Left colon (tissue), 2 donors: ENCODE data around the gene OAT. TPM values are rescaled to one million over a fixed set of nuclear protein-coding genes. Genes with fewer than 3 reads are reported as not detected.
"Not testable (repeated sequence)": the region's sequence is repeated elsewhere in the genome, so short reads cannot be mapped to it uniquely, and the experiment has no call there.

Experiments
- ATAC-seq: fragments of 200-7000 bp; cut with Tn5 transposase; one replicate; pipeline ENCODE4 v1.9.1; 2020; ENCODE audit warnings: mild to moderate bottlenecking, moderate library complexity
- DNase-seq, 2 donors: peaks; one replicate each; pipeline ENCODE4 v3.0.0-alpha.2; 2020
- intact Hi-C, 2 donors: fragments of 100-400 bp; cut with DNase I in 1 of 2; cut with micrococcal nuclease in 1 of 2; formaldehyde crosslinking; loops; one replicate each; pipeline versions ENCODE4 v1.11.2 to v1.14.0; 2022; cut with DNase I, micrococcal nuclease
- total RNA-seq, 2 donors: library from RNA; stranded (reverse); fragmentation: NEBNext Ultra II Directional; extraction: Animal tissue kit (Norgen Biotek cat#: 25700); gene quantifications; one replicate each; pipeline ENCODE4 v1.2.1, GENCODE V29; 2021
- donor health status: DM: no; HTN: no; CAD: no.
- donor health status: DM: yes; HTN: yes; CAD: no.

The OAT gene
- total RNA-seq, 2 donors from 2014 or later: 61.0 to 70.0 TPM

DNA sequence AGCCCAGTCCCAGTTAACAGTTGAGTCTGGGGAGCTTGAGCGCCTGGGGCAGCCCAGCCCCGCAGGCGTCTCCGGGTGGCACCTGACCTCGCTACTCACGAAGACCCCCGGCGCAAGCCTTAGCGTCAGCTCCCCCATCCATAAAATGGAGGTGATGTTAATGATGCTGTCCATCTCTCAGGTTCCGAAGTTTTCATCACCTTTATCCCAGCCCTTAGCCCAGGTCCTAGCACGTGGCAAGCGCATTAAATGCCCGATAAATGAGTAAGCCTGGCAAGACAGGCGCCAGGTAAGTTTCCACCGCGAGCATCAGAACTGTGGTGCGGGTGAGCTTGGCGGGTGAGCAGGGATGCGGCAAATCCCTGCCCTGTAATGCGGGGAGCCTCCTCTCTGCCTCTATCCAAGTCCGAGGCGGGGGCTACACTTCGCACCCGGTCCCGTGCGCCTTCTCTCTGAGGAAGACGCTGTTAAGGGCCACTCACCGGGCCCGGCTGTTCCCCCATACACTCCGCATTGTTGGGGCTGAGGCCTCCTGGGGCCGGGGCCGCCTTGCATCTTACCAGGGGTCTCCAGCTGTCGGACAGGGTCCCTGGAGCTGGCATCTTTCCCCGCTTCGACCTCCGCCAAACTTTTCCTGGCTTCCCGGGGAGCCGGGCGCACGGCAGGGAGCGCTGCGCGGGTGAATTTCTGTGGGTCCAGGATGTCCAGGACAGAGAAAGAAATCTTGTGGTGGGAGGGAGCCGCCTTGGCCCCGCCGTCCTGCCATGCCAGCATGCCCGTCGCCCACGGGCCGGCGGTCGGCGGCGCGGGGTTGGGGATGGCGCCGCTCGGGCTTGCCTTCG lies 30.7 kb upstream of the OAT start:
- intact Hi-C loops: no loop called here
- DNase-seq (no peak), ATAC-seq (no peak)

DNA sequence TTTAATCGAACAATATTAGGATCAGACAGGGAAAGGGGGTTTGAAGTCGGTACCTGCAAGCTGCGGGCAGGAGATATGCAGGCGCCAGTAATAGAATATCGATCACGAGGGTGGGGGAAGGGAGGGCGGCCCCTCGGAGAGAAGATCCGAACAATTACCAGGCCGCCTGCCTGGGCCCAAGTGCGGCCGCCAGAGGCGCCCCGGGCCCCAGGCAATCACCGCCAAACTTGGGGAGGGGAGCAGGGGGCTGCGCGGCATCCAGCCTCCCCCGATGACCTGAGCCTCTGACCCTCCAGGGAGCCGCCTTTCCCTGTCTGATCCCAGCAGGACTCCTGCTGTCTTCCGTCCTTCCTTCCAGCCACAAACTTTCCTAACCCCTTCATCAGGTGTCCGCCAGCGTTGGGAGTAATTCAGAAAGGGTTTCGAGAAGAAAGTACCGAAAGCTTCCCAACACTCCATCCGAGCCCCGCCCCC lies 30.0 kb upstream of the OAT start:
- intact Hi-C loops: no loop called here
- DNase-seq: no peak
- ATAC-seq: no peak

DNA sequence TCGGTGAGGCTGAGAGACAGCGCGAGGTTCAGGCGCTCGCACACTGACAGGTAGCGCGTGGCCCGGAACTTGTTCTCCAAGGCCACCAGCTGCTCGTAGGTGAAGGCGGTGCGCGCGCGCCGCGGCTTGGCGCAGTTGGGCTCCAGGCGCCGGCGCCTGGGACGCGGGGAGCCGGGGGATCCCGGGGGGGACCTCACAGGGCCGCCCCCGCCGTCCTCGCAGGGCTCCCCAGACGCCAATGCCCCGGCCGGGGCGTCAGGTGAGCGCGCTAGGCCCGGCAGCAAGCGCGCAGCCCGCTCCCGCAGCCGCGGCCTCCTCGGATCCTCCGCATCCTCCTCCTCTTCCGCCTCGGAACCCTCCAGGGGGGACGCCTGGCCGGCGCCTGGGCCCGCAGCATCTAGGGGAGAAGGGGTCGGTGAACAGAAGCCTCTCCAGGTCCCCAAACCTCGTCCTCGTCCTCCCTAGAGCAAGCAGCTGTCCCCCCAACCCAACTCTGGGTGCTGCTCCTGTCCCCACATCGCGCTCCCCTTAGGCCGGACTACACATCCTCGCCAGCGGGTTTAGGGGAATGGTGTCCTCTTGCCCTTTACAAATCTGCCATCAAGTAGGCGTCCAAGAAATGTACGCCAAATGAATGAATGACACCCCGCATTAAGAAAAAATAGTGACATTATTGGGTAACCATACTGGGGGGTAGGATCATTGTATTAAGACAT lies 29.2 kb upstream of the OAT start:
- ATAC-seq: peak; percentile 42
- DNase-seq: no peak
- intact Hi-C loops: no loop called here

DNA sequence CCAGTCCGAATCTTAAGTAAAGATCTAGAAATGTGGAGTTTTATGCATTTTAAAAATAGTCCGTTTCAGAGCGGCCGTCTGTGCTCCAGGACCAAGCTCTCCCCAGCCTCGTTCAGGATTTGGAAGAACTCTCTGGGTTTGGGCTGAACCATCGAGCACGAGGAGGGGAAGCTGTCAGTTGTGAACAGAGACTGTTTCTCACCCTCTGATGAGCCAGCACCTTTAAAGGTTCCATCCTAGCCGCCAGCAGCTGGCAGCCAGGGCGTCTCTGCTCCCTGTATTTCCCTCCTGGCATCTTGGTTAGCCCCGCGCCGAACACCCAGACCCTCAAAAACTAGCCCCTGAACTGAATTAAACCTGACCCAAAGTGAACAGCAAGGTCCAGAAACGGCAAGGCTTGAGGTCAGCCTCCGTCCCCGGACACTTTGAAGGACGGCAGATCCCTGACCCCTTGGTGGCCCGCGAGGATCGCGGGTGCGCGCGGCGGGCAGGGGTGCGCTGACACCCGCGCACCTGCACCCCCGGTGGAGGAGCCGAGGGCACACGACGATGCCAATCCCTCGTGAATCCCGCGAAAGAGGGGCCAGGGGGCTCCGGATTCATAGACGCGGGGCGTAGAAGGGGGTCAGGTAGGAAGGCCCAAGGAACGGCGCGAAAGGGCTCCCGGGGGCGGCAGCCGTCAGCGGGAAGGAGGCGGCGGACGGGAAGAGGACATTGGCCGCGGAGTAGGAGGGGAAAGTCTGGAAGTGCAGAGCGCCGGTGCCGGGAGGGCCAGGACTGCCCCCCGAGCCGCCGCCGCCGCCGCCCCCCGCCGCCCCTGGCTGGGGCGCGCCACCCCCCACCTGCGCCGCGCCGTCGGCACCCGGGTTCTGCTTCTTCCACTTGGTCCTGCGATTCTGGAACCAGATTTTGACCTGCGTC lies 28.4 kb upstream of the OAT start:
- DNase-seq (no peak), ATAC-seq (no peak)
- intact Hi-C loops: no loop called here

DNA sequence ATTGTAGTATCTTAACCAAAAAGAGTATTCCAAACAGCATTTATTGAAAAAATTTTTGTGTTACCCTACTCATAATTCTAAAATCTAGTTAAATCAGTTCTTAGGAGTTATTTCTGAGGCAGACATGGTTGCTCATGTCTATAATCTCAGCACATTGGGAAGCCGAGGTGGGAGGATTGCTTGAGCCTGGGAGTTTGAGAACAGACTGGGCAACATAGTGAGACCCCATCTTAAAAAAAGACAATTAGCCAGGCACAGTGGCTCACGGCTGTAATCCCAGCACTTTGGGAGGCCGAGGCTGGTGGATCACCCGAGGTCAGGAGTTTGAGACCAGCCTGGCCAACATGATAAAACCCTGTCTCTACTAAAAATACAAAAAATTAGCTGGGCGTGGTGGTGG lies 23.0 kb upstream of the OAT start:
- intact Hi-C loops, ATAC-seq: not testable (repeated sequence)

DNA sequence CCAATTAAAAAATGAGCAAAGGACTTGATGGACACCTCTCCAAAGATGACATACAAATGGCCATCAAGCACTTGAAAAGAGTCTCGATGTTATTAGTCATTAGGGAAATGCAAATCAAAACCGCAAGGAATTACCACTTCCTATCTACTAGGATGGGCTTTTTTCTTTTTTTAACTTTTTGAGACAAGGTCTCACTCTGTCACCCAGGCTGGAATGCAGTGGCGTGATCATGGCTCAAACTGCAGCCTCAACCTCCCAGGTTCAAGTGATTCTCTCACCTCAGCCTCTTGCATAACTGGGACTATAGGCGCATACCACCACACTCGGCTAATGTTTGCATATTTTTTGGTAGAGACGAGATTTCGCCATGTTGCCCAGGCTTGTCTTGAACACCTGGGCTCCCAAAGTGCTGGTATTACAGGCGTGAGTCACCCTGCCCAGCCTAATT lies 17.5 kb upstream of the OAT start:
- intact Hi-C loops: no loop called here
- ATAC-seq (no peak), DNase-seq (no peak)

More for the DNA sequence above, 23.0 kb upstream of the OAT start:
- DNase-seq: not testable (repeated sequence)

DNA sequence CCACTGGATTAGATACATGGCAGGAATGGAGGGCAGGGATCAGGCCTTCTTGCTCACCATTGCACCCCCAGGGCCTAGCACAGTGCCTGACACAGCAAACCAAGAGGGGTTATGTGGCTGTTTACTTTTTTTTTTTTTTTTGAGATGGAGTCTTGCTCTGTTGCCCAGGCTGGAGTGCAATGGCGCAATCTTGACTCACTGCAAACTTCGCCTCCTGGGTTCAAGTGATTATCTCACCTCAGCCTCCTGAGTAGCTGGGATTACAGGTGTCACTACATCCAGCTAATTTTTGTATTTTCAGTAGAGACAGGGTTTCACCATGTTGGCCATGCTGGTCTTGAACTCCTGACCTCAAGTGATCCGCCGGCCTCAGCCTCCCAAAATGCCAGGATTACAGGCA lies 17.0 kb upstream of the OAT start:
- DNase-seq, intact Hi-C loops, ATAC-seq: not testable (repeated sequence)

DNA sequence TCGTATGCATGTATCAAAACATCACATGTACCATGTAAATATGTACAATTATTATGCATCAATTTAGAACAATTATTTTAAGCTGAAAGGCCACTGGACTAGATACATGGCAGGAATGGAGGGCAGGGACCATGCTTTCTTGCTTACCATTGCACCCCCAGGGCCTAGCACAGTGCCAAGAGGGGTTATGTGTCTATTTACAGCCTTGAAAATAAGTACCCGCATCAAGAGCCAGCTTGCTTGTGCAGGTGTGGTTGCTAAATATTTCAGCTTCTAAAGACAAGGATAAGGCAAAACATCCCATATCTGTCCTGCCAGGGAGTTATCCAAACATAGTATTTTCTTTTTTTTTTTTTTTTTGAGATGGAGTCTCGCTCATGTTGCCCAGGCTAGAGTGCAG lies 14.7 kb upstream of the OAT start:
- DNase-seq (no peak), ATAC-seq (no peak)
- intact Hi-C loops: no loop called here

DNA sequence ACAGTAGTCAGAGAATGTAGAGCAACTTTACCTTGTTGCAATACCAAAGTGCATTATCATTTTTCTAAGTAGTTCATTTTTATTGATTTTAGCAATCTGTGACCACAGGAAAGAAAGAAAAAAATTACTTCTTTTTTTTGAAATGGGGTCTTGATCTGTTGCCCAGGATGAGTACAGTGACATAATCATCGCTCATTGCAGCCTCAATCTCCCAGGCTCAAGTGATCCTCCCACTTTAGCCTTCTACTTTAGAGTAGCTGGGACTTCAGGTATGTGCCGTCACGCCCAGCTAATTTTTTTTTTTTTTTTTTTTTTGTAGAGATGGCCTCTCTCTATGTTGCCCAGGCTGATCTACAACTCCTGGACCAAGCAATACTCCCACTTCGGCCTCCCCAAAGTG lies 11.4 kb upstream of the OAT start:
- DNase-seq (no peak), ATAC-seq (no peak)
- intact Hi-C loops: no loop called here

DNA sequence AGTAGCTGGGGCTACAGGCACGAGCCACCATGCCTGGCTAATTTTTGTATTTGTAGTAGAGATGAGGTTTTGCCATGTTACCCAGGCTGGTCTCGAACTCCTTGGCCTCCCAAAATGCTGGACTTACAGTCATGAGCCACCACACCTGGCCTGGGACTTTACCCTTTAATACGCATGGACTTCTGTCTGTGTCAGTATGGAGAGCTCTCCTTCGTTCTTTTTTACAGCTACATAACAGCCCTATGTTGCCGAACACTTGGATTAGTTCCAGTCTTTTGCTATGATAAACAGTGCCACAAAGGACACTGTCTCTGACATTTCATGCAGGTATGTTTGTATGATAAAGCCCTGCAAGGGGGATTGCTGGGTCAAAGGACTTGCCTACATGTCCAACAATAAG lies 10.9 kb upstream of the OAT start:
- DNase-seq: no peak

DNA sequence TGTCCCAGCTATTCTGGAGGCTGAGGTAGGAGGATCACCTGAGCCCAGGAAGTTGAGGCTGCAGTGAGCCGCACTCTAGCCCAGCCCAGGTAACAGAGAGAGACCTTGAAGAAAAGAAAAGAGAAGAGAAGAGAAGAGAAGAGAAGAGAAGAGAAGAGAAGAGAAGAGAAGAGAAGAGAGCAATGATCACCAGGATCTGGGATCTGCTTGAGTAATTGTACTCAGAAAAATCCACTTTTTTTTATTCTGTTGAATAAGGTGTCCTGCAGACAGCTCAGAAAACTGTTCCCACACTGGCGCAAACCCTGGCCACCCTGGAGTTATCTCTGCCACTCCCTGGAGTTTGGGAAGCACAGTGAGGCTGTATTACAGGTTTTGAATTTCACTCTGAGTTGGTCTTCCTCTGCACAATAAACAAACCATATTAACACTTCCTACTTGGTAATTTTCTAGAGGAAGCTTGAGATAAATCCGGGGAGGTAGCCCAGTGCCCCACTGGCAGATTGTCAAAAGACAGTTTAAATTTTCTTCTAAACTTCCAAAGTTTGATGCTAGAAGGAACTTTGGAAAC lies 9.6 kb upstream of the OAT start:
- intact Hi-C loops: no loop called here
- DNase-seq (no peak), ATAC-seq (peak; percentile 54)

More for the DNA sequence above, 10.9 kb upstream of the OAT start:
- intact Hi-C loops: no loop called here
- peak; percentile 93 for ATAC-seq

DNA sequence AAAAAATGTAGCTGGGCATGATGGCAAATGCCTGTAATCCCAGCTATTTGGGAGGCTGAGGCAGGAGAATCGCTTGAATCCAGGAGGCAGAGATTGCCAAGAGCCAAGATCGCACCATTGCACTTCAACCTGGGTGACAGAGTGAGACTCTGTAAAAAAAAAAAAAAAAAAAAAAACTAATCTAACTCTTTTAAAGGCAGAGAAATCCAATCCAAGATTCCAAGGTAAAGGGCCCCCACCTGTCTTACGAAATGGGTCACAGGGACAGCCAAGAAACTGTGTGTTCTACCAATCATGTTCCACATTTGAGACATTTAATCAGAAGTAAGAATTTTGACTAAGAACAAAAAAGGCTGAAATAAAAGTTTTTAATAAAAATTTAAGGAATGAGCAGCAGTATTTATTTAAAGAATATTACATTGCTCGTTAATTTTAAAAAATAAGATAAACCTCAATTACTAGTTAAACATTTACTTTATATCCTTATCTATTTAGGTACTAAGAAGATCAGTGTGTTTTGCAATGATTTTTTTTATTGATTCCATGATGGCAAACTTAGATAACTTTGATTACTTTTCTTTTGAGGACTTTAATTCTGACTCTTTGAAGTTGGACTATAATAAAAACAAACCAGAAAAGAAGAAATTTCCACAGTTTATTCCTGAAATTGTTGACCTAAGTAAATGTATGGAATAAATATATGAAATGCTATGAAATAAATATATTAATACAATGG lies 6.7 kb upstream of the OAT start:
- intact Hi-C loops: no loop called here
- ATAC-seq (no peak), DNase-seq (no peak)

DNA sequence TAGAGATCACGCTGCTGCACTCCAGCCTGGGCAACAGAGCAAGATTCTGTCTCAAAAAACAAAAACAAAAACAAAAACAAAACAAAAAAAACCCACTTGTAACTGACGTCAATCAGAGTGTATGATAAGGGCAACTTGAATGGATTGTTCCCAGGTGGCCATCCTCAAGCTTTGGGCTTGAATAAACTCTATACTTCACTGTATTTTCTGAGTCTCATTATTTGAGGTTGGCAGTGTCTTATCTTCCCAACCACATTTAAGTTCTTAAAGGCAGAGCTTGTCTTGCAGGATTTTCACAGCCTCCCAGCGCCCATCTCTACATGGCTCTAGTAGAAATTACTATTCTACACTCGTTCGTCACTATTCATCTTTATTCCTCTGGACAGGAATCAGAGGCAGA lies 5.1 kb upstream of the OAT start:
- ATAC-seq (no peak), DNase-seq (no peak)
- intact Hi-C loops: no loop called here

DNA sequence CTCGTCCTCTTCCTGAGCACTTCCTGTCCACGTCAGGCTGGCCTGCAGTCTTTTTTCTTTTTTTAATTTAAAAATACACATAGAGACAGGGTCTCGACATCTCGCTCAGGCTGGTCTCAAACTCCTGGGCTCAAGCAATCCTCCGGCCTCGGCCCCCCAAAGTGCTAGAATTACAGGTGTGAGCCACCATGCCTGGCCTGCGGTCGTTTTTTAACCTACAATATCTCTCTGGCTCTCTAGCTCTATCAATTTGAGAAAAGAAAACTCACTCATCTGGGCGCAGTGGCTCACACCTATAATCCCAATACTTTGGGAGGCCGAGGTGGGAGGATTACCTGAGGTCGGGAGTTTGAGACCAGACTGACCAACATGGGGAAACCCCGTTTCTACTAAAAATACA lies 4.0 kb upstream of the OAT start:
- ATAC-seq: no peak
- no peak for DNase-seq
- intact Hi-C loops: no loop called here

DNA sequence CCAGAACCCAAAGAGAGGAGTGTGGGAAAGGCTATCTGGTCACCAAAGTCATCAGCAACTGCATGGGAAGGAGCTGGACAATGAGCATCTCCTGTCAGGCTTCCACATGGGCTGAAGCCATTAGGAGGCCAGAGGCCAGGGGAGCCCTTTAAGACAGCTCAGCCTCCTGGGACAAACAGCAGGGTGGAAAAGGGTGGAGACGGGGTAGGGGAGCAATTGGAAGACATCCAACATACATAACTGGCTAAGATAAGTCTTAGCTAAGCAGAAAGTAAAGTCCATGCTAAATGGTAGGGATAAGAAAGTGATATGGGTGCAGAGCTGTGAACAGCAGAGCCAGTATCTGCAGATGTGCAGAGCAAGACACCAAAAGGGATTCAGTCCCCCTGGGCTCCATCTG lies 1.5 kb upstream of the OAT start:
- peak; percentile 15 for ATAC-seq
- intact Hi-C loops: no loop called here
- DNase-seq: no peak

DNA sequence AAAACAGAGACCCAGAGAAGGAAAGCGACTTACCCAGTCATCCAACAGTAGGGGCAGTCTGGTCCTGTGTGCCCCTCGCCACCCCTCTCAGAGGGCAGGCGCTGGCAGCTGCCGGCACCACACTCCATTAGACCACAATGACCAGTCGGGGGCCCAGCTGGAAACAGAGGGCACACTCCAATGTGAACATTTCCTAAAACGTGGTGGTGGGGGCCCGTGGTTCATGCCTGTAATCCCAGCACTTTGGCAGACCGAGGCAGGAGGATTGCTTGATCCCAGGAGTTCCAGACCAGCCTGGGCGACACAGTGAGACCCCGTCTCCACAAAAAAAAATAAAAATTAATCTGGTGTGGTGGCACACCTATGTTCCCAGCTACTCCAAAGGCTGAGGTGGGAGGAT lies 912 bp upstream of the OAT start:
- intact Hi-C loops: no loop called here
- ATAC-seq: no peak
- DNase-seq: peak; percentile 20 to 32

DNA sequence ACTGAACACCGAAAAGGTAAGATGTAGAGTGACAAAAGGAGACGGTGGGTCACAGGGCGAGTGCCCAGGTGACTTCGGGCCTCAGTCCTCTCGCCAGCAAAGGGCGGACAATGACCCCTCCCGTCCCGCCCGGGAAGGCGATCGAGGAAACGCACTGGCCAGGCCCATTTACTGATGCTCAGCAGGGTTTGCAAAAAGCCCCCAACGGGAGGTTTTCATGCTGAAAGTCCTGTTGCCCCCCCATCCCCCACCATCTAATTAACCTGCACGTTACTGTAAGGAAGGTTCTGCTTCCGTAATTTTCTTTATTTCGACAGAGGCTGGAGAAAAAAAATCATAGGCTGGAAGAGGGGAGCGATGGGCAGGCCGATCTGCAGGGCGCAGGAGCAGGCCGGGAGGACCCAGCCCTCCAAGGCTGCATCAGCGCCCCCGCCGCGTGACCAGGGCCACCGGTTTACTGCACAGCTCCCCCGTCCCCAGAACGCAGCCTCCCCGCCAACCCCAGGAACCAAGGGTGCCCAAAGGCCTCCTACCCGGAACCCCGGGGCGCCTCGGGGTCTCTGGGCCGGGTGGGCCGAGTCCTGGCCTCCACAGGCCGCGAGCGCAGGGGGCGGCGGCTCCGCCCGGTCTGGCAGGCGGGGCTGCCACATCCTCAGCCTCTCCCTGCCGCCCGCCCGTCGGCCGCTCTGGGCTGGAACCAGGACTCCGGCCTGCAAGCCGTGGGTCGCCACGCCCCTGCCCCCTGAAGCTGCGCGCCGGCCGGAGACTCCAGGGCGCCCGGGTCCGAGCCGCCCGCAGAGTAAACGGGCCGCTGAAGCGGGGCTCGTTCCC lies 613 bp downstream of the OAT start:
- intact Hi-C loops: no loop called here
- DNase-seq (peak; percentile 57 to 73), ATAC-seq (peak; percentile 60)
